Transverse colon (tissue), 4 donors: ENCODE measurements around the gene DGCR2. TPM values are rescaled to one million over a fixed set of nuclear protein-coding genes. Genes with fewer than 3 reads are reported as not detected.
"Not testable (repeated sequence)": the region's sequence is repeated elsewhere in the genome, so short reads cannot be mapped to it uniquely, and the experiment has no call there.

ENCODE experiments used
- DNase-seq: peaks from one replicate; pipeline ENCODE4 v3.0.0-alpha.2; 2019
- H3K27ac ChIP-seq, 4 donors: fragments of 200-600 bp; sonication (generic); 2 replicates each; pipeline ENCODE4 v1.5.1; 2016 to 2018; ENCODE audit warnings: inconsistent platforms in 4 of 4
- H3K27me3 ChIP-seq: fragments of 200-600 bp; sonication (generic); 2 replicates; pipeline ENCODE4 v1.5.1; 2017; ENCODE audit warnings: inconsistent platforms
- H3K36me3 ChIP-seq, 4 donors: fragments of 200-600 bp; sonication (generic); 2 replicates each; pipeline ENCODE4 v1.5.1; 2017 to 2019; ENCODE audit warnings: inconsistent platforms in 4 of 4
- H3K4me1 ChIP-seq, 4 donors: fragments of 200-600 bp; sonication (generic); 2 replicates each; pipeline ENCODE4 v1.5.1; 2017 to 2020; ENCODE audit warnings: inconsistent platforms in 4 of 4
- H3K4me3 ChIP-seq, 4 donors: fragments of 200-600 bp; sonication (generic); 1 replicate in 1 of 4; 2 replicates in 3 of 4; pipeline versions ENCODE4 v1.5.1 to v1.6.1; 2017 to 2019; ENCODE audit warnings: inconsistent platforms in 4 of 4
- H3K9me3 ChIP-seq, 2 donors: fragments of 200-600 bp; sonication (generic); 2 replicates each; pipeline ENCODE4 v1.5.1; 2017 to 2019; ENCODE audit warnings: inconsistent platforms in 2 of 2
- CTCF ChIP-seq, 5 experiments: fragments of 200-600 bp in 3 of 5; fragments of 450-650 bp in 2 of 5; sonication (generic) in 3 of 5; IDR thresholded peaks; 1 replicate in 2 of 5; 2 replicates in 3 of 5; pipeline ENCODE4 v1.5.1; 2016 to 2017; ENCODE audit warnings: antibody characterized with exemption in 5 of 5, inconsistent platforms in 3 of 5, mild to moderate bottlenecking in 2 of 5, moderate library complexity in 1 of 5
- EP300 ChIP-seq: sonication (generic); formaldehyde crosslinking; IDR thresholded peaks from one replicate; pipeline ENCODE4 v1.6.1; 2017; ENCODE audit warnings: antibody characterized with exemption, low read depth
- POLR2A ChIP-seq: fragments of 450-650 bp; IDR thresholded peaks from one replicate; pipeline ENCODE4 v1.6.1; 2016; ENCODE audit warnings: antibody characterized with exemption, mild to moderate bottlenecking, moderate library complexity
- POLR2AphosphoS5 ChIP-seq, 3 donors: sonication (generic); formaldehyde crosslinking; IDR thresholded peaks; one replicate each; pipeline ENCODE4 v1.6.1; 2016; ENCODE audit warnings: antibody characterized with exemption in 3 of 3
- WGBS, 2 donors: methylation state at CpG; one replicate each; pipeline ENCODE4 v1.1.5; 2018; ENCODE audit warnings: low coverage in 1 of 2; 5-methylcytosine and 5-hydroxymethylcytosine counted together
- in situ Hi-C, 4 donors: fragments of 200-750 bp; cut with MboI; loops; one replicate each; pipeline versions ENCODE4 v1.15.0 to v1.15.1; 2017; ENCODE audit warnings: low sequenced_read_pairs in 3 of 4, low pct_ligation_motif_present in 1 of 4, low pct_unique_long_range_greater_than_20kb in 1 of 4
- intact Hi-C: fragments of 100-400 bp; cut with DNase I; formaldehyde crosslinking; loops from one replicate; pipeline ENCODE4 v1.15.1; 2023; ENCODE audit warnings: low total_unique reads
- total RNA-seq, 4 donors: library from RNA; depleted of rRNA; stranded (reverse); fragments of >200 nt; gene quantifications; one replicate each; pipeline ENCODE4 v1.1.0, GENCODE V29; 2016

DGCR2 gene
- total RNA-seq, 4 donors from 2014 or later = 71.6 to 106 (median 94.3) TPM

- no peaks in the 10 kb centered on the region for H3K36me3 ChIP-seq
- 92 to 100% methylated on average over 2 to 4 of the region's 4 CpGs for WGBS, 2 donors
- no peak overlapping the region for H3K27ac ChIP-seq
- no peaks in the 10 kb centered on the region for H3K9me3 ChIP-seq
- in situ Hi-C loops = no loop called here
- no peaks in the 10 kb centered on the region for H3K27me3 ChIP-seq
- TF ChIP-seq POLR2A = no peak
- TF ChIP-seq POLR2AphosphoS5 (IDR thresholded peaks at IDR 0.05) = no peak
- no peak for TF ChIP-seq CTCF (IDR thresholded peaks at IDR 0.05)
- TF ChIP-seq EP300 = no peak
- no peaks in the 10 kb centered on the region for H3K4me1 ChIP-seq
- no peak for DNase-seq
- no peak overlapping the region for H3K4me3 ChIP-seq
- intact Hi-C loops = no loop called here
Observed at GRCh38 chr22:19079691-19080090, 42.5 kb downstream of the DGCR2 start.

DNA sequence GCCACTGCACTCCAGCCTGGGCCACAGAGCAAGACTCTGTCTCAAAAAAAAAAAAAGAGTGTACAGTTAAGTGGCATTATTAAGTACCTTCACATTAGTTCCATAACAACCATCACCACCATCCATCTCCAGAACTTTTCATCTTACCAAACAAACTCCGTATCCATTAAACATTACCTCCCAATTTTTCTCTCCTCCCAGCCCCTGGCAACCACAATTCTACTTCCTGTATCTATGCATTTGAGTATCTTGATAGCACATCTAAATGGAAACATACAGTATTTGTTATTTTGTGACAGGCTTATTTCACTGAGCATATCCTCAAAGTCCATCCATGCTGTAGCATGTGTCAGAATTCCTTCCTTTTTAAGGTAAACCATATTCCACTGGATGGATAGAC is 46.8 kb downstream of the DGCR2 start:
- H3K9me3 ChIP-seq = no peaks in the 10 kb centered on the region
- H3K4me3 ChIP-seq = no peak overlapping the region
- in situ Hi-C loops (no loop called here), intact Hi-C loops (no loop called here)
- peaks cover 0 to 4% (median 0%) of the 10 kb centered on the region in 4 donors for H3K4me1 ChIP-seq
- no peaks in the 10 kb centered on the region for H3K36me3 ChIP-seq
- no peak for DNase-seq
- 92 to 100% methylated on average over 1 of the region's 1 CpG for WGBS, 2 donors
- no peaks in the 10 kb centered on the region for H3K27me3 ChIP-seq
- H3K27ac ChIP-seq = no peak overlapping the region
- TF ChIP-seq POLR2AphosphoS5 (IDR thresholded peaks at IDR 0.05) (no peak), CTCF (IDR thresholded peaks at IDR 0.05) (no peak), POLR2A (no peak), EP300 (no peak)

GRCh38 chr22:19072853-19073252 is 49.4 kb downstream of the DGCR2 start:
- H3K27ac ChIP-seq, intact Hi-C loops, H3K36me3 ChIP-seq, DNase-seq, in situ Hi-C loops, H3K4me1 ChIP-seq, H3K4me3 ChIP-seq, H3K27me3 ChIP-seq, H3K9me3 ChIP-seq: not testable (repeated sequence)

- no peak overlapping the region for H3K27ac ChIP-seq
- H3K9me3 ChIP-seq = no peaks in the 10 kb centered on the region
- 50 to 74% methylated on average over 1 to 5 of the region's 5 CpGs for WGBS, 2 donors
- H3K27me3 ChIP-seq = no peaks in the 10 kb centered on the region
- H3K4me3 ChIP-seq = no peak overlapping the region
- H3K36me3 ChIP-seq = peaks cover 0 to 16% (median 7%) of the 10 kb centered on the region in 4 donors
- TF ChIP-seq CTCF (IDR thresholded peaks at IDR 0.05) (no peak), POLR2AphosphoS5 (IDR thresholded peaks at IDR 0.05) (no peak), EP300 (no peak), POLR2A (no peak)
- peaks cover 0 to 4% (median 0%) of the 10 kb centered on the region in 4 donors for H3K4me1 ChIP-seq
- no peak for DNase-seq
- in situ Hi-C loops (no loop called here), intact Hi-C loops (no loop called here)
Observed at GRCh38 chr22:19070397-19071169, 51.6 kb downstream of the DGCR2 start.

GRCh38 chr22:19069451-19069850 is 52.8 kb downstream of the DGCR2 start:
- WGBS, 2 donors = 95 to 96% methylated on average over 2 to 3 of the region's 3 CpGs
- H3K27me3 ChIP-seq = no peaks in the 10 kb centered on the region
- H3K4me3 ChIP-seq = no peak overlapping the region
- H3K9me3 ChIP-seq = no peaks in the 10 kb centered on the region
- no peak for DNase-seq
- H3K36me3 ChIP-seq = peaks cover 0 to 26% (median 10%) of the 10 kb centered on the region in 4 donors
- in situ Hi-C loops (no loop called here), intact Hi-C loops (no loop called here)
- peaks cover 0 to 4% (median 0%) of the 10 kb centered on the region in 4 donors for H3K4me1 ChIP-seq
- TF ChIP-seq CTCF (IDR thresholded peaks at IDR 0.05) (no peak), POLR2A (no peak), POLR2AphosphoS5 (IDR thresholded peaks at IDR 0.05) (no peak), EP300 (no peak)
- H3K27ac ChIP-seq = no peak overlapping the region
